GM12878 (cell line): Measurements from ENCODE around the gene ANP32A.

Source experiments
- BHLHE40 ChIP-seq, 2 experiments: fragments of 450-650 bp in 1 of 2; IDR thresholded peaks; 2 replicates each; pipeline ENCODE4 v1.6.1; 2011 to 2017; ENCODE audit warnings: low read depth in 2 of 2, borderline replicate concordance in 1 of 2, improper control_type of control experiment in 1 of 2, low read length in 1 of 2, mild to moderate bottlenecking in 1 of 2
- BRCA1 ChIP-seq: IDR thresholded peaks from 2 replicates; pipeline ENCODE4 v1.6.1; 2011; ENCODE audit warnings: low read depth, low read length, improper control_type of control experiment
- CTCF ChIP-seq, 3 experiments: IDR thresholded peaks in 2 of 3; conservative IDR thresholded peaks in 1 of 3; 2 replicates each; pipeline ENCODE4 v1.5.1; 2011; ENCODE audit warnings: low read depth in 3 of 3, low read length in 3 of 3, mild to moderate bottlenecking in 3 of 3, control low read depth in 2 of 3, moderate library complexity in 2 of 3, inconsistent platforms in 1 of 3, mixed read lengths in 1 of 3; ENCODE audit not compliant: control insufficient read depth in 2 of 3, insufficient read depth in 1 of 3; ENCODE audit errors: extremely low read depth in 1 of 3
- ELK1 ChIP-seq: IDR thresholded peaks from 2 replicates; pipeline ENCODE4 v1.6.1; 2012; ENCODE audit warnings: low read depth, low read length, improper control_type of control experiment
- EZH2 ChIP-seq: IDR thresholded peaks from 2 replicates; pipeline ENCODE4 v1.6.1; 2012; ENCODE audit warnings: low read depth, mild to moderate bottlenecking, control low read depth, inconsistent platforms, low read length, borderline replicate concordance; ENCODE audit not compliant: control insufficient read depth
- JUND ChIP-seq: IDR thresholded peaks from 2 replicates; pipeline ENCODE4 v1.6.1; 2012; ENCODE audit warnings: low read depth, mild to moderate bottlenecking, low read length, improper control_type of control experiment, moderate library complexity
- POLR2A ChIP-seq: IDR thresholded peaks from 2 replicates; pipeline ENCODE4 v1.6.1; 2011; ENCODE audit warnings: low read depth, mild to moderate bottlenecking, low read length
- POLR2AphosphoS5 ChIP-seq: IDR thresholded peaks from 2 replicates; pipeline ENCODE4 v1.6.1; 2011; ENCODE audit warnings: mild to moderate bottlenecking, low read length, inconsistent platforms
- REST ChIP-seq: IDR thresholded peaks from 2 replicates; pipeline ENCODE4 v1.6.1; 2012; ENCODE audit warnings: mild to moderate bottlenecking, low read depth, low read length
- ZBTB40 ChIP-seq: fragments of 450-650 bp; IDR thresholded peaks from 2 replicates; pipeline ENCODE4 v1.6.1; 2016; ENCODE audit warnings: mild to moderate bottlenecking, moderate library complexity, borderline replicate concordance

GRCh38 chr15:68868296-68868695 lies 47.6 kb upstream of the ANP32A start:
- TF ChIP-seq ELK1, result no peak
- TF ChIP-seq ZBTB40, result no peak
- no peak for TF ChIP-seq EZH2
- no peak for TF ChIP-seq REST
- no peak for TF ChIP-seq JUND
- no peak for TF ChIP-seq BRCA1
- no peak for TF ChIP-seq POLR2A
- TF ChIP-seq POLR2AphosphoS5, result no peak
- TF ChIP-seq CTCF (IDR thresholded peaks at IDR 0.05 in 2 of 3, conservative IDR thresholded peaks at IDR 0.05 in 1 of 3; ENCODE audit: control insufficient read depth in 2 of 3, extremely low read depth in 1 of 3, insufficient read depth in 1 of 3, low read depth in 3 of 3, low read length in 3 of 3), result no peak
- no peak for TF ChIP-seq BHLHE40 (IDR thresholded peaks at IDR 0.05; ENCODE audit: borderline replicate concordance in 1 of 2, low read depth in 2 of 2, low read length in 1 of 2)
